T-helper 2 cell treated with Interferon-gamma antibody and Interleukin-4, amounts not matched to agents 5 μg/mL and 100 μg/mL, for 36 hours (primary cell): Measurements from ENCODE around the gene NOTCH1.

Experiments
- DNase-seq: peaks from one replicate; pipeline ENCODE4 v3.0.0; 2021; ENCODE audit warnings: low spot score
- H3K27ac Mint-ChIP-seq: one replicate; pipeline ENCODE4 v1.8.0; 2021; ENCODE audit warnings: mild to moderate bottlenecking, mixed read lengths
- H3K27me3 Mint-ChIP-seq: one replicate; pipeline ENCODE4 v1.8.0; 2021; ENCODE audit warnings: low read depth, mixed read lengths
- H3K36me3 Mint-ChIP-seq: one replicate; pipeline ENCODE4 v1.8.0; 2021; ENCODE audit warnings: low read depth, mixed read lengths
- H3K4me1 Mint-ChIP-seq: one replicate; pipeline ENCODE4 v1.8.0; 2021; ENCODE audit warnings: low read depth, mixed read lengths
- H3K4me3 Mint-ChIP-seq: one replicate; pipeline ENCODE4 v1.8.0; 2022; ENCODE audit warnings: mild to moderate bottlenecking, moderate library complexity, mixed read lengths
- H3K9me3 Mint-ChIP-seq: one replicate; pipeline ENCODE4 v1.8.0; 2021; ENCODE audit warnings: mixed read lengths

The NOTCH1 gene

GRCh38 chr9:136519263-136520052 is 26.4 kb downstream of the NOTCH1 start:
- Mint-ChIP-seq H3K27ac (no peak overlapping the region), H3K4me1 (no peaks in the 10 kb centered on the region), H3K4me3 (no peak overlapping the region), H3K9me3 (no peaks in the 10 kb centered on the region), H3K36me3 (no peaks in the 10 kb centered on the region), H3K27me3 (no peaks in the 10 kb centered on the region)
- DNase-seq: no peak

- no peaks in the 10 kb centered on the region for H3K4me1 Mint-ChIP-seq
- no peak overlapping the region for H3K4me3 Mint-ChIP-seq
- no peaks in the 10 kb centered on the region for H3K36me3 Mint-ChIP-seq
- H3K9me3 Mint-ChIP-seq: no peaks in the 10 kb centered on the region
- DNase-seq: no peak
- no peaks in the 10 kb centered on the region for H3K27me3 Mint-ChIP-seq
- no peak overlapping the region for H3K27ac Mint-ChIP-seq
Observed at GRCh38 chr9:136518623-136519022, 27.2 kb downstream of the NOTCH1 start.

- DNase-seq: no peak
- Mint-ChIP-seq H3K27me3 (no peaks in the 10 kb centered on the region), H3K27ac (no peak overlapping the region), H3K36me3 (peaks cover 3% of the 10 kb centered on the region), H3K4me3 (no peak overlapping the region), H3K9me3 (no peaks in the 10 kb centered on the region), H3K4me1 (no peaks in the 10 kb centered on the region)
Observed at GRCh38 chr9:136517950-136518349, 27.9 kb downstream of the NOTCH1 start.

- Mint-ChIP-seq H3K27me3 (no peaks in the 10 kb centered on the region), H3K9me3 (no peaks in the 10 kb centered on the region), H3K4me3 (no peak overlapping the region), H3K4me1 (no peaks in the 10 kb centered on the region), H3K36me3 (peaks cover 5% of the 10 kb centered on the region), H3K27ac (no peak overlapping the region)
- no peak for DNase-seq
Observed at GRCh38 chr9:136517012-136517743, 28.7 kb downstream of the NOTCH1 start.

GRCh38 chr9:136516191-136516654 is 29.6 kb downstream of the NOTCH1 start:
- H3K4me1 Mint-ChIP-seq: no peaks in the 10 kb centered on the region
- H3K9me3 Mint-ChIP-seq: no peaks in the 10 kb centered on the region
- no peak for DNase-seq
- peaks cover 8% of the 10 kb centered on the region for H3K36me3 Mint-ChIP-seq
- no peak overlapping the region for H3K27ac Mint-ChIP-seq
- H3K27me3 Mint-ChIP-seq: no peaks in the 10 kb centered on the region
- no peak overlapping the region for H3K4me3 Mint-ChIP-seq

GRCh38 chr9:136515276-136515675 is 30.6 kb downstream of the NOTCH1 start:
- Mint-ChIP-seq H3K9me3 (no peaks in the 10 kb centered on the region), H3K4me1 (no peaks in the 10 kb centered on the region), H3K27me3 (no peaks in the 10 kb centered on the region), H3K4me3 (no peak overlapping the region), H3K27ac (no peak overlapping the region), H3K36me3 (peaks cover 10% of the 10 kb centered on the region)
- no peak for DNase-seq

GRCh38 chr9:136514022-136514714 is 31.7 kb downstream of the NOTCH1 start:
- Mint-ChIP-seq H3K27me3 (no peaks in the 10 kb centered on the region), H3K36me3 (peaks cover 12% of the 10 kb centered on the region), H3K4me1 (no peaks in the 10 kb centered on the region), H3K9me3 (no peaks in the 10 kb centered on the region), H3K4me3 (no peak overlapping the region), H3K27ac (no peak overlapping the region)
- DNase-seq: no peak

GRCh38 chr9:136513191-136513590 is 32.7 kb downstream of the NOTCH1 start:
- Mint-ChIP-seq H3K4me1 (no peaks in the 10 kb centered on the region), H3K9me3 (no peaks in the 10 kb centered on the region), H3K36me3 (peaks cover 14% of the 10 kb centered on the region), H3K27me3 (no peaks in the 10 kb centered on the region), H3K4me3 (no peak overlapping the region), H3K27ac (no peak overlapping the region)
- DNase-seq: no peak

GRCh38 chr9:136512651-136513071 is 33.2 kb downstream of the NOTCH1 start:
- Mint-ChIP-seq H3K36me3 (peaks cover 14% of the 10 kb centered on the region), H3K27me3 (no peaks in the 10 kb centered on the region), H3K9me3 (no peaks in the 10 kb centered on the region), H3K27ac (no peak overlapping the region), H3K4me3 (no peak overlapping the region), H3K4me1 (no peaks in the 10 kb centered on the region)
- DNase-seq: no peak

GRCh38 chr9:136511670-136512592 is 33.9 kb downstream of the NOTCH1 start:
- no peak for DNase-seq
- no peak overlapping the region for H3K4me3 Mint-ChIP-seq
- no peak overlapping the region for H3K27ac Mint-ChIP-seq
- no peaks in the 10 kb centered on the region for H3K4me1 Mint-ChIP-seq
- no peaks in the 10 kb centered on the region for H3K27me3 Mint-ChIP-seq
- no peaks in the 10 kb centered on the region for H3K9me3 Mint-ChIP-seq
- H3K36me3 Mint-ChIP-seq: peaks cover 14% of the 10 kb centered on the region

- Mint-ChIP-seq H3K36me3 (peaks cover 14% of the 10 kb centered on the region), H3K4me3 (no peak overlapping the region), H3K27ac (no peak overlapping the region), H3K4me1 (no peaks in the 10 kb centered on the region), H3K9me3 (no peaks in the 10 kb centered on the region), H3K27me3 (no peaks in the 10 kb centered on the region)
- no peak for DNase-seq
Observed at GRCh38 chr9:136511144-136511669, 34.6 kb downstream of the NOTCH1 start.

- DNase-seq: no peak
- Mint-ChIP-seq H3K4me3 (no peak overlapping the region), H3K27me3 (no peaks in the 10 kb centered on the region), H3K9me3 (no peaks in the 10 kb centered on the region), H3K4me1 (no peaks in the 10 kb centered on the region), H3K27ac (no peak overlapping the region), H3K36me3 (peaks cover 14% of the 10 kb centered on the region)
Observed at GRCh38 chr9:136510561-136510960, 35.3 kb downstream of the NOTCH1 start.

GRCh38 chr9:136509549-136509948 is 36.3 kb downstream of the NOTCH1 start:
- Mint-ChIP-seq H3K27ac (no peak overlapping the region), H3K36me3 (peaks cover 14% of the 10 kb centered on the region), H3K9me3 (no peaks in the 10 kb centered on the region)

More at GRCh38 chr9:136509549-136509948, 36.3 kb downstream of the NOTCH1 start:
- Mint-ChIP-seq H3K4me1 (no peaks in the 10 kb centered on the region), H3K4me3 (no peak overlapping the region), H3K27me3 (no peaks in the 10 kb centered on the region)
- DNase-seq: no peak
